Natural killer cell (primary cell): ENCODE results near the gene MCRS1. TPM values are rescaled to one million over a fixed set of nuclear protein-coding genes. Genes with fewer than 3 reads are reported as not detected.

Source experiments
- ATAC-seq, 3 donors: fragments of 150-1000 bp in 2 of 3; fragments of 200-7000 bp in 1 of 3; cut with Tn5 transposase; 1 replicate in 1 of 3; 2 replicates in 2 of 3; pipeline ENCODE4 v1.10.0; 2021; ENCODE audit warnings: mild to moderate bottlenecking in 2 of 3, moderate library complexity in 2 of 3
- DNase-seq, 2 donors: peaks; one replicate each; pipeline versions ENCODE4 v3.0.0 to v3.0.0-alpha.2; 2013 to 2021; ENCODE audit warnings: mixed read lengths in 1 of 2
- H3K27ac ChIP-seq: one replicate; pipeline ENCODE4 v1.5.1; 2013; ENCODE audit warnings: mild to moderate bottlenecking, low read length
- H3K27me3 ChIP-seq: one replicate; pipeline ENCODE4 v1.6.1; 2013; ENCODE audit warnings: low read length; ENCODE audit not compliant: control insufficient read depth, insufficient read depth
- H3K36me3 ChIP-seq: one replicate; pipeline ENCODE4 v1.6.1; 2013; ENCODE audit warnings: low read length; ENCODE audit not compliant: control insufficient read depth, insufficient read depth
- H3K4me1 ChIP-seq: one replicate; pipeline ENCODE4 v1.6.1; 2013; ENCODE audit warnings: low read length; ENCODE audit not compliant: control insufficient read depth, insufficient read depth
- H3K4me3 ChIP-seq: one replicate; pipeline ENCODE4 v1.5.1; 2013; ENCODE audit warnings: low read length
- H3K9me3 ChIP-seq: one replicate; pipeline ENCODE4 v1.6.1; 2013; ENCODE audit warnings: low read length; ENCODE audit not compliant: control insufficient read depth, insufficient read depth
- H3K27ac Mint-ChIP-seq, 2 donors: one replicate each; pipeline ENCODE4 v1.8.0; 2022; ENCODE audit warnings: mild to moderate bottlenecking in 2 of 2, mixed read lengths in 2 of 2, moderate library complexity in 1 of 2
- H3K27me3 Mint-ChIP-seq, 2 donors: one replicate each; pipeline ENCODE4 v1.8.0; 2022; ENCODE audit warnings: low read depth in 2 of 2, mixed read lengths in 2 of 2
- H3K36me3 Mint-ChIP-seq: one replicate; pipeline ENCODE4 v1.8.0; 2022; ENCODE audit warnings: mixed read lengths
- H3K4me1 Mint-ChIP-seq, 2 donors: one replicate each; pipeline ENCODE4 v1.8.0; 2022; ENCODE audit warnings: mixed read lengths in 2 of 2
- H3K4me3 Mint-ChIP-seq: one replicate; pipeline ENCODE4 v1.8.0; 2022; ENCODE audit warnings: mild to moderate bottlenecking, moderate library complexity, mixed read lengths
- H3K9me3 Mint-ChIP-seq, 2 donors: one replicate each; pipeline ENCODE4 v1.8.0; 2022; ENCODE audit warnings: mixed read lengths in 2 of 2
- CTCF ChIP-seq: fragments of 200-600 bp; IDR thresholded peaks from one replicate; pipeline ENCODE4 v1.8.0; 2022; ENCODE audit warnings: antibody characterized with exemption
- WGBS: methylation state at CpG from one replicate; pipeline ENCODE4 v1.1.7; 2013; ENCODE audit warnings: missing lambda C conversion rate; ENCODE audit not compliant: insufficient coverage; 5-methylcytosine and 5-hydroxymethylcytosine counted together
- intact Hi-C: fragments of 100-400 bp; cut with micrococcal nuclease; formaldehyde crosslinking; loops from one replicate; pipeline ENCODE4 v1.14.2; 2022
- total RNA-seq, 4 donors: library from RNA; stranded (reverse); fragments of 120-200 nt in 1 of 4; gene quantifications; one replicate each; pipeline versions ENCODE4 v1.2.3 to v1.2.4, GENCODE V29; 2013 to 2022

MCRS1 gene
- total RNA-seq, 3 donors from 2014 or later (not counting 1 experiment from before 2014, with no cell fraction given), result 78.4 to 96.5 (median 83.9) TPM

GRCh38 chr12:49529414-49529813 lies 38.5 kb downstream of the MCRS1 start:
- no peaks in the 10 kb centered on the region for H3K9me3 ChIP-seq
- H3K4me1 Mint-ChIP-seq, result no peaks in the 10 kb centered on the region
- H3K27ac Mint-ChIP-seq, result no peak overlapping the region

GRCh38 chr12:49527361-49528130 lies 40.4 kb downstream of the MCRS1 start:
- H3K36me3 ChIP-seq, result peaks cover 18% of the 10 kb centered on the region
- Mint-ChIP-seq H3K4me1 (no peaks in the 10 kb centered on the region), H3K4me3 (no peak overlapping the region), H3K27me3 (no peaks in the 10 kb centered on the region), H3K27ac (no peak overlapping the region), H3K36me3 (peaks cover 11% of the 10 kb centered on the region), H3K9me3 (no peaks in the 10 kb centered on the region)
- H3K27ac ChIP-seq, result no peak overlapping the region
- 95% methylated on average over 7 of the region's 7 CpGs for WGBS
- H3K9me3 ChIP-seq, result no peaks in the 10 kb centered on the region
- DNase-seq (no peak), ATAC-seq (no peak)
- intact Hi-C loops, result no loop called here
- no peak for TF ChIP-seq CTCF
- H3K4me1 ChIP-seq, result no peaks in the 10 kb centered on the region
- H3K4me3 ChIP-seq, result no peak overlapping the region
- no peaks in the 10 kb centered on the region for H3K27me3 ChIP-seq

More at GRCh38 chr12:49529414-49529813, 38.5 kb downstream of the MCRS1 start:
- TF ChIP-seq CTCF, result no peak
- no peaks in the 10 kb centered on the region for H3K27me3 ChIP-seq
- ATAC-seq (no peak), DNase-seq (no peak)
- H3K36me3 ChIP-seq, result peaks cover 15% of the 10 kb centered on the region
- no peaks in the 10 kb centered on the region for H3K9me3 Mint-ChIP-seq
- no peak overlapping the region for H3K4me3 ChIP-seq
- no peak overlapping the region for H3K27ac ChIP-seq
- H3K4me1 ChIP-seq, result no peaks in the 10 kb centered on the region
- H3K4me3 Mint-ChIP-seq, result no peak overlapping the region
- H3K36me3 Mint-ChIP-seq, result peaks cover 7% of the 10 kb centered on the region
- intact Hi-C loops, result no loop called here
- WGBS, result 100% methylated on average over 1 of the region's 1 CpG
- H3K27me3 Mint-ChIP-seq, result peaks cover 0 to 2% of the 10 kb centered on the region in 2 donors

GRCh38 chr12:49525942-49526341 lies 42.0 kb downstream of the MCRS1 start:
- Mint-ChIP-seq H3K36me3 (peaks cover 15% of the 10 kb centered on the region), H3K9me3 (no peaks in the 10 kb centered on the region), H3K27me3 (no peaks in the 10 kb centered on the region), H3K4me1 (no peaks in the 10 kb centered on the region), H3K27ac (no peak overlapping the region), H3K4me3 (no peak overlapping the region)
- Histone ChIP-seq H3K36me3 (peaks cover 19% of the 10 kb centered on the region), H3K4me3 (no peak overlapping the region), H3K27me3 (no peaks in the 10 kb centered on the region), H3K4me1 (no peaks in the 10 kb centered on the region), H3K9me3 (no peaks in the 10 kb centered on the region), H3K27ac (no peak overlapping the region)
- no peak for TF ChIP-seq CTCF
- DNase-seq, result no peak
- 97% methylated on average over 7 of the region's 7 CpGs for WGBS
- intact Hi-C loops, result no loop called here
- ATAC-seq, result no peak
